ENCODE data around the gene TBCEL. TPM values are rescaled to one million over a fixed set of nuclear protein-coding genes. Genes with fewer than 3 reads are reported as not detected.

TBCEL gene
- total RNA-seq, 1 experiment from 2014 or later: 23.6 TPM

DNA sequence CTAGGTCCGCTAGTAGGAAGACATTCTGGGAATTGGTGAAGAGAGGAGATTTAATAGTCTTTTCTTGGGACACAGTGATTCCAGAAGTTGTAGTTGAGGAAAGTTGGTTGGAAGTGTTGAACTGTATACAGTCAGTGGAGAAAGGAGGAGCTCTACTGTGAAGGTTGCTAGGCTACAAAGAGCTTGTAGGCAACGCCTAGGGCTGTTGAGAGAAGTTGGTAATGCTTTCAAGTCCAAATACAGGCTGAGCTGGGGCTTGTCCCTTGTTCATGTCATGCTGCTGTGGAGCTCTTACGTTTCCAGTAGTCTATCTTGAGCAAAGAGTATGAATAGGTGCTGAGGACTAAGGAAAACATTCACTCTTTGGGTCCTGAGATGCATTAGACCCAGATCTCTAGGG lies 1.1 kb downstream of the TBCEL start:
- intact Hi-C loops (cut with micrococcal nuclease; ENCODE audit: unreplicated experiment): loop anchor here (2.0 kb wide), 2 partner anchors 38 to 88 kb away; no protein-coding TSS in a partner anchor
- H3K27me3 Mint-ChIP-seq (ENCODE audit: insufficient read depth, unreplicated experiment): peaks cover 2% of the 10 kb centered on the region
- Histone ChIP-seq H3K36me3 (ENCODE audit: control insufficient read depth, insufficient read depth, low read length) (no peaks in the 10 kb centered on the region), H3K9me3 (no peaks in the 10 kb centered on the region), H3K4me1 (peaks cover 4% of the 10 kb centered on the region; the same call in 1 of the 2 replicates), H3K27me3 (replicated peaks; ENCODE audit: control insufficient read depth, insufficient read depth, low read length) (no peaks in the 10 kb centered on the region), H3K4me3 (ENCODE audit: low read depth, low read length) (peak overlapping the region; percentile 98)
- DNase-seq: no peak
- POLR2A ChIA-PET: interaction anchor here (0.8 kb wide), 1 partner anchor 14 kb away, joined by 3 read pairs; no protein-coding TSS in a partner anchor
- BruUV-seq (replicated peaks): no TSS peak
- peak overlapping the region; percentile 77 for H3K27ac Mint-ChIP-seq (ENCODE audit: unreplicated experiment)
- CTCF ChIA-PET: interaction anchor here (1.5 kb wide), 1 partner anchor 95 kb away, joined by 3 read pairs; no protein-coding TSS in a partner anchor
- TF ChIP-seq CTCF (IDR thresholded peaks at IDR 0.05; ENCODE audit: insufficient read depth in 1 of 2, low read depth in 1 of 2, low read length in 1 of 2, severe bottlenecking in 1 of 2, unreplicated experiment in 1 of 2): no peak
- peaks cover 20% of the 10 kb centered on the region for H3K4me1 Mint-ChIP-seq (ENCODE audit: low read depth, unreplicated experiment)
- no peaks in the 10 kb centered on the region for H3K9me3 Mint-ChIP-seq (ENCODE audit: unreplicated experiment)
- H3K36me3 Mint-ChIP-seq (ENCODE audit: insufficient read depth, unreplicated experiment): peaks cover 11% of the 10 kb centered on the region
- H3K4me3 Mint-ChIP-seq (ENCODE audit: unreplicated experiment): peak overlapping the region; percentile 73

DNA sequence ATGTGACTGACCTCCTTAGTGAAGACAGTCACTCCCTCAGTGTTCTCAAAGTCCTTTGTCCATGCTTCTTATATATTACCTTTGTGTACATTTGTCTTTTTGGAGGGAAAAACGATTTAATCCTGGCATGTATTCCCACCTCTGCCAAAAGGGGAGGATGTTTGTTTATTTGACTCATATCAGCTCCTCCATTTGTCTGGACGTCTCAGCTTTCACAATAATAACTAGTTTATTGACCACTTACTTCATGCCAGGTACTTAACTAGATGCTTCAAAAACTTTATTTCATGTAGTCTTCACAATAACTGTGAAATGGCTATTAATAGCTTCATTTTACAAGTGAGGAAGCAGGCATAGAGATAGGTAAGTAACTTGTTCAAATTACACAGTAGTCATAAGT lies 5.3 kb downstream of the TBCEL start:
- POLR2A ChIA-PET: no interaction called here
- intact Hi-C loops (cut with micrococcal nuclease; ENCODE audit: unreplicated experiment): no loop called here
- H3K4me3 ChIP-seq (ENCODE audit: low read depth, low read length): no peak overlapping the region
- no peak for TF ChIP-seq CTCF (IDR thresholded peaks at IDR 0.05; ENCODE audit: insufficient read depth in 1 of 2, low read depth in 1 of 2, low read length in 1 of 2, severe bottlenecking in 1 of 2, unreplicated experiment in 1 of 2)
- H3K36me3 ChIP-seq (ENCODE audit: control insufficient read depth, insufficient read depth, low read length): no peaks in the 10 kb centered on the region
- no peaks in the 10 kb centered on the region for H3K9me3 Mint-ChIP-seq (ENCODE audit: unreplicated experiment)
- BruUV-seq (replicated peaks): no TSS peak
- no peak overlapping the region for H3K4me3 Mint-ChIP-seq (ENCODE audit: unreplicated experiment)
- CTCF ChIA-PET: no interaction called here
- H3K27ac Mint-ChIP-seq (ENCODE audit: unreplicated experiment): no peak overlapping the region
- no peaks in the 10 kb centered on the region for H3K27me3 Mint-ChIP-seq (ENCODE audit: insufficient read depth, unreplicated experiment)
- no peak for DNase-seq
- H3K36me3 Mint-ChIP-seq (ENCODE audit: insufficient read depth, unreplicated experiment): peaks cover 6% of the 10 kb centered on the region
- no peaks in the 10 kb centered on the region for H3K27me3 ChIP-seq (replicated peaks; ENCODE audit: control insufficient read depth, insufficient read depth, low read length)
- H3K9me3 ChIP-seq: no peaks in the 10 kb centered on the region
- peaks cover 4% of the 10 kb centered on the region; the same call in 1 of the 2 replicates for H3K4me1 ChIP-seq
- peaks cover 20% of the 10 kb centered on the region for H3K4me1 Mint-ChIP-seq (ENCODE audit: low read depth, unreplicated experiment)

DNA sequence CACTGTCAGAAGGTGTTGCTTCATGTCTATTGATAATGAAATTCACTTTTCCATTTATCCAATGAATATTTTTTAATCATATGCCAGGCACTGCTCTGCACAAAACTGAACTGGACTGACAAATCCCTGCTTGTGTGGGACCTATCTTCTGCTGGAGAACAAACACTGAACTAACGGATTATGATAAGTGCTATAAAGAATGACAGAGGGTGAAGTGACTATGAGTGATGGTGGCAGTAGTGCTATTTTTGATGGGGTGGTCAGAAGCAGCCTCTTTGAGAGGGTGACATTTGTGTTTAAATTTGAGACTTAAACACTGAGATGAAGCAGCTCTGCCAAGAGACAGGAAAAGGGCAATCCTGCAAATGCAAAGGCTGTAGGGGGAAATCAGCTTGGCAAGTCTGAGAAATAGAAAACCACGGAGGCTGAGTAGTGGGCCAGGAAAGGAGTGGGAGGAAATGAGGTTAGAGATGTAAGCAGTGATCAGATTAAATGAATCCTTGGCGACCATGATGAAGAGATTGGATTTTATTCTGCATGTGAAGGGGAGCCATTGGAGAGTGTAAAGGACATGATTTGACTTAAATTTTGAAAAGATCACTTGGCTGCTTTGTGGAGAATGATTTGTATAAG lies 6.0 kb downstream of the TBCEL start:
- peaks cover under 1% of the 10 kb centered on the region; the same call in 1 of the 2 replicates for H3K4me1 ChIP-seq
- no peaks in the 10 kb centered on the region for H3K36me3 ChIP-seq (ENCODE audit: control insufficient read depth, insufficient read depth, low read length)
- no peak overlapping the region for H3K4me3 Mint-ChIP-seq (ENCODE audit: unreplicated experiment)
- DNase-seq: no peak
- intact Hi-C loops (cut with micrococcal nuclease; ENCODE audit: unreplicated experiment): no loop called here
- H3K4me1 Mint-ChIP-seq (ENCODE audit: low read depth, unreplicated experiment): peaks cover 14% of the 10 kb centered on the region
- POLR2A ChIA-PET: no interaction called here
- H3K4me3 ChIP-seq (ENCODE audit: low read depth, low read length): no peak overlapping the region
- H3K27me3 Mint-ChIP-seq (ENCODE audit: insufficient read depth, unreplicated experiment): no peaks in the 10 kb centered on the region
- no peak overlapping the region for H3K27ac Mint-ChIP-seq (ENCODE audit: unreplicated experiment)
- no peaks in the 10 kb centered on the region for H3K9me3 Mint-ChIP-seq (ENCODE audit: unreplicated experiment)
- no peaks in the 10 kb centered on the region for H3K27me3 ChIP-seq (replicated peaks; ENCODE audit: control insufficient read depth, insufficient read depth, low read length)
- H3K36me3 Mint-ChIP-seq (ENCODE audit: insufficient read depth, unreplicated experiment): peaks cover under 1% of the 10 kb centered on the region
- BruUV-seq (replicated peaks): no TSS peak
- CTCF ChIA-PET: no interaction called here
- TF ChIP-seq CTCF (IDR thresholded peaks at IDR 0.05; ENCODE audit: insufficient read depth in 1 of 2, low read depth in 1 of 2, low read length in 1 of 2, severe bottlenecking in 1 of 2, unreplicated experiment in 1 of 2): no peak
- no peaks in the 10 kb centered on the region for H3K9me3 ChIP-seq

Measured in Caco-2 (cell line).